ENCODE data around the gene IFT27.
"Not testable (repeated sequence)": the region's sequence is repeated elsewhere in the genome, so short reads cannot be mapped to it uniquely, and the experiment has no call there.

IFT27 gene

GRCh38 chr22:36765943-36766450, 9.9 kb downstream of the IFT27 start:
- in situ Hi-C loops (cut with MboI; ENCODE audit: low sequenced_read_pairs) = no loop called here

DNA sequence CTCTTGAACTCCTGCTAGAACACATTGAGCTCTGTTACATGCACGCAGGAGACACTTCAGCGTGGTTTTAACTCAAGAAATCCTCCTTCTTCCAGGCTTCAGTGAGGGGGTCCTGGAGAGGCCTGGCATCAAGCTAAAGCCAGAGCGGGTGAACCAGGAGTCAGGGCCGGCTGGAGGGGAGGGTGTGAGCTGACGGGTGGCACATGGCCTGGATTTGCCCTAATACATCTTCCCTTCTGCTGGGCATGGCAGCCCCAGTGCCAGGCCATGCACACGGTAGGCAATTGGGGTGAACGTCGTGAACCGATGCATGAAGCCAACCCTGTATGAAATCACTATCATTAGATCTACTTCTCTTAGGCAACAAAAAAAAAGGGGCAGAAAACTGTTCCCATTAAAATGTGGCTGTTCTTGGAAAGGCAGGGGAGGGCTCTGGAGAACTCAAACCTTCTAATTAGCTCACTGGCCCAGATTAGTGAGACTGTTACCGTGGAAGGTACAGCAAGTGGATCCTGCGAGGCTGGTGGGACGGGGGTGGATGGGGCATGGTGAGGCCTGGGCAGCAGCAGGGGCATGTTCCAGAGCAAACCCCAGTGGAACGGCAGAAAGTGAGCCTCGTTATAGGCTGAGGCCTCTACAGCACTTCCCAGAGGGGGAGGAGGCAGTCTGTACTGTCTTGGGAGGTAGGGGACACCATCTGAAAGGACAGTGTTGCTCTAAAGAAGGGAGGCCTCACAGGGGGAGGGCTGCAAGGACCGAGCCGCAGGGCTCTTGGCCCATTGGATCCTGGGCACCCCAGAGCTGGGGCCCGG, 10.6 kb downstream of the IFT27 start:
- in situ Hi-C loops (cut with MboI; ENCODE audit: low sequenced_read_pairs) = no loop called here

- in situ Hi-C loops (cut with MboI; ENCODE audit: low sequenced_read_pairs) = no loop called here
These were observed 11.3 kb downstream of the IFT27 start for GRCh38 chr22:36764641-36765040.

DNA sequence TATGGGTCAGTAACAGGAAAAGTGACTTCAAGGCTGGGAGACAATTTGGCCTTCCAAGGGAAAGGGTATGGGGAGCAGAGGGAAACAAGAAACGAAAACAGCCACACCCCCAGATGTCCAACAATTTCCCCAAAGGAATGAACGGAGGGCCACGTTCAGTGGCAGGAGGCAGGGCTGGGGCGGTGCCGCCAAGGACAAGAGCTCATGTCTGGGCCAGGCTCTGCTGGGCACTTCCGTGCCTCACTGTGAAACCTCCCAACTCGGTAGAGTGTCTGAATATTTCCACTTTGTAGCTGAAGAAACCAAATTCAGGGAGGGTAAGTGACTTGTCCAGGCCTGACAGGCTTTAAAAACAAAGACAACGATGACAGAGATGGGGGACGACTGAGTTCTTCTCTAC, 11.9 kb downstream of the IFT27 start:
- in situ Hi-C loops (cut with MboI; ENCODE audit: low sequenced_read_pairs) = no loop called here

GRCh38 chr22:36763576-36763975, 12.3 kb downstream of the IFT27 start:
- in situ Hi-C loops (cut with MboI; ENCODE audit: low sequenced_read_pairs) = no loop called here

GRCh38 chr22:36762687-36763260, 13.1 kb downstream of the IFT27 start:
- in situ Hi-C loops (cut with MboI; ENCODE audit: low sequenced_read_pairs) = no loop called here

GRCh38 chr22:36761553-36762240, 14.2 kb downstream of the IFT27 start:
- in situ Hi-C loops (cut with MboI; ENCODE audit: low sequenced_read_pairs) = no loop called here

DNA sequence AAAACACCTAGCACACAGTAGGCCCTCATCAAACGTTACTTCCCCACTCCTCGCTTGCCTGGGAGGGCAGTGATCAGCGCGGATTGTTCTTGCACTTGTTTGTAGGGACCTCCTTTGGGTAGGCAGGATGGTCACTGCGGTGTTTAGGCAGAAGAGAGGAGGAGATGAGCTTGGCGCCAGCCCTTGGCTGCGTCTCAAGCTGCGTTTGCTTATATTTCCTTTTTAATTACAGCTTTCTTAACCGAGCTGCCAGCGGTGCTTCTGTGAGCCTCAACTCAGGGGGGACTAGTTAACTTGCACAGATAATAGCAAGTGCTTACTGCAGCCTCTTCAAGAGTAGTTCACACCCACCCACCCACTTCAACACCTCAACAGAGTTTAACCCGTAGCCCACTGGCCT, 15.1 kb downstream of the IFT27 start:
- in situ Hi-C loops (cut with MboI; ENCODE audit: low sequenced_read_pairs) = no loop called here

- in situ Hi-C loops (cut with MboI; ENCODE audit: low sequenced_read_pairs) = no loop called here
These were observed 16.3 kb downstream of the IFT27 start for GRCh38 chr22:36759481-36760159.

- in situ Hi-C loops (cut with MboI; ENCODE audit: low sequenced_read_pairs) = no loop called here
These were observed 17.1 kb downstream of the IFT27 start for GRCh38 chr22:36758792-36759271.

- in situ Hi-C loops (cut with MboI; ENCODE audit: low sequenced_read_pairs) = no loop called here
These were observed 18.2 kb downstream of the IFT27 start for GRCh38 chr22:36757668-36758211.

DNA sequence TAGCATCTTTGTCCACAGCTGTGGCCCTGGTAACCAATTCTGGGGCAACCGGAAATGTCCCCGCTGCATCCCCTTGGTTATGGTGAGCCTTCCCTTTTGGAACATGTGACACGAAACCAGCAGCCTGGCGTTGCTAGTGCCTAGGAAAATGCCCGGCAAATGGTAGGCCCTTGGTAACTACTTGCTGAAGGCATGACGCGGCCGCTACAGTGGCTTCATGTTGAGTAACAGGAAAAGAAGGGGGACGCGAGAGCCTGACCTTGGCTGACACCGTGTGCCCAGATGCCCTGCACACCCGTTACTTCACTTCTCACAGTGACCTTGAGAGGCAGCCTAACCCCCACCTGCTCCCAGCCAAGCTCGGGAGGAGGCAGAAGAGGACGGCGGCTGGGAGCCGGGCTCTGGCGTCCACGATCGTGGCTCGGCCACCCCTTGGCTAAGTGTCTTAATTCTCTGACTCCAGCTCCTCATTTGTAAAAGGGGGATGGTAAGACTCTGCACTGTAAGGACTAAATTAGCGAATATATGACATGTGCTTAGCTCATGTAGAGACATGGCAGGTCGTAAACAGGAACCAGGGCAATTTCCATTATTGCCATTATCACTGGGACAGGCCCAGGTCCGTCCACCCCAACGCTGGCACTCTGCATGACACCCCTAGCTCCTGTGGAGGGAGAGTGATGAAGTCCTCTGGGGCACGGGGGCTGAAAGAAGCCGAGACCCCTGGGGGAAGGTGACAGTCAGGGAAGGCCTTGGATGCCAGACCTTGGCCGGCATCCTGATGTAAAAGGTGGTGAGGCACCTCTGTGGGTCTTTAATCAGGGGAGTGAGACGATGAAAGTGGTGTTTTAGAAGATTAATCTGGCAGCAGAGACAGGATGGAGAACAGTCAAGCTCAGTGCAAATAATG, 18.9 kb downstream of the IFT27 start:
- in situ Hi-C loops (cut with MboI; ENCODE audit: low sequenced_read_pairs) = no loop called here

- in situ Hi-C loops (cut with MboI; ENCODE audit: low sequenced_read_pairs) = no loop called here
These were observed 19.9 kb downstream of the IFT27 start for GRCh38 chr22:36756031-36756430.

DNA sequence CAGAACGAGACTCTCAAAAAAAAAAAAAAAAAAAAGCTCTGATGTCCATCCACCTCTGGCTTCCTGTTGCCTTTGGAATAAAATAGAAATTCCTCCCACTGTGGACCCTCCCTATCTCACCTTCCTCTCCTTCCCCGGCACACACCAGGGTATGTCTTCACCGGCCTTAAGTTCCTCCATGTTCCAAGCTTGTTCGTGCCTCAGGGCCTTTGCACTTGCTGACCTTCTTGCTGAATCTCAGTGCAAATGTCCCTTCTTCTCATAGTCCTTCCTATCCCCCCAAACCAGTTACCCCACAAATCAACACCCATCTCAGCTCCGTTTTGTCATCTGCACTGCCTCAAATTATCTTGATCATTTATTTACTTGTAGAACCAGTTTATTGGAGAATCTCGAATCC, 20.6 kb downstream of the IFT27 start:
- in situ Hi-C loops (cut with MboI; ENCODE audit: low sequenced_read_pairs) = no loop called here

DNA sequence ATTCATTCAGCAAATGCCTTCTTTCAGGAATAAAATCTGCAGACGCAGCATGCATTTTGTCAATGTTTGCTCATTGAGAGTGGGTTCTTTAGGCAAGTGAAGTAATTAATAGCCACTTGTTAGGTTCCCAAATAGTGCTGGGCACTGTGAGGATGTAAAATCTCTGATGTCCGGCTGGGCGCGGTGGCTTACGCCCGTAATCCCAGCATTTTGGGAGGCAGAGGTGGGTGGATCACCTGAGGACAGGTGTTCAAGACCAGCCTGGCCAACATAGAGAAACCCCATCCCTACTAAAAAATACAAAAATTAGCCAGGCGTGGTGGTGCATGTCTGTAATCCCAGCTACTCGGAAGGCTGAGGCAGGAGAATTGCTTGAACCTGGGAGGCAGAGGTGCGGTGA, 21.0 kb downstream of the IFT27 start:
- in situ Hi-C loops (cut with MboI; ENCODE audit: low sequenced_read_pairs) = not testable (repeated sequence)

- in situ Hi-C loops (cut with MboI; ENCODE audit: low sequenced_read_pairs) = no loop called here
These were observed 22.0 kb downstream of the IFT27 start for GRCh38 chr22:36753916-36754315.

- in situ Hi-C loops (cut with MboI; ENCODE audit: low sequenced_read_pairs) = no loop called here
These were observed 22.7 kb downstream of the IFT27 start for GRCh38 chr22:36753120-36753802.

- in situ Hi-C loops (cut with MboI; ENCODE audit: low sequenced_read_pairs) = no loop called here
These were observed 29.4 kb downstream of the IFT27 start for GRCh38 chr22:36746375-36746970.
